Measurements from ENCODE around the gene TBC1D5. TPM values are rescaled to one million over a fixed set of nuclear protein-coding genes. Genes with fewer than 3 reads are reported as not detected.
"Not testable (repeated sequence)": the region's sequence is repeated elsewhere in the genome, so short reads cannot be mapped to it uniquely, and the experiment has no call there.

TBC1D5 gene
- total RNA-seq, 4 donors from 2014 or later: 51.9 to 66.8 (median 60.1) TPM

GRCh38 chr3:17507480-17507879 lies 235.0 kb downstream of the TBC1D5 start:
- TF ChIP-seq, protein P1, sequence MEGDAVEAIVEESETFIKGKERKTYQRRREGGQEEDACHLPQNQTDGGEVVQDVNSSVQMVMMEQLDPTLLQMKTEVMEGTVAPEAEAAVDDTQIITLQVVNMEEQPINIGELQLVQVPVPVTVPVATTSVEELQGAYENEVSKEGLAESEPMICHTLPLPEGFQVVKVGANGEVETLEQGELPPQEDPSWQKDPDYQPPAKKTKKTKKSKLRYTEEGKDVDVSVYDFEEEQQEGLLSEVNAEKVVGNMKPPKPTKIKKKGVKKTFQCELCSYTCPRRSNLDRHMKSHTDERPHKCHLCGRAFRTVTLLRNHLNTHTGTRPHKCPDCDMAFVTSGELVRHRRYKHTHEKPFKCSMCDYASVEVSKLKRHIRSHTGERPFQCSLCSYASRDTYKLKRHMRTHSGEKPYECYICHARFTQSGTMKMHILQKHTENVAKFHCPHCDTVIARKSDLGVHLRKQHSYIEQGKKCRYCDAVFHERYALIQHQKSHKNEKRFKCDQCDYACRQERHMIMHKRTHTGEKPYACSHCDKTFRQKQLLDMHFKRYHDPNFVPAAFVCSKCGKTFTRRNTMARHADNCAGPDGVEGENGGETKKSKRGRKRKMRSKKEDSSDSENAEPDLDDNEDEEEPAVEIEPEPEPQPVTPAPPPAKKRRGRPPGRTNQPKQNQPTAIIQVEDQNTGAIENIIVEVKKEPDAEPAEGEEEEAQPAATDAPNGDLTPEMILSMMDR (IDR thresholded peaks at IDR 0.05): no peak
- TF ChIP-seq POLR2A (IDR thresholded peaks at IDR 0.05): no peak
- intact Hi-C loops (cut with DNase I; ENCODE audit: low total_unique reads): no loop called here
- DNase-seq (ENCODE audit: low spot score in 2 of 2): no peak
- H3K4me3 ChIP-seq (ENCODE audit: low read depth, poor library complexity, severe bottlenecking): no peak overlapping the region

- TF ChIP-seq, protein P1 (IDR thresholded peaks at IDR 0.05): no peak
- no peak for TF ChIP-seq POLR2A (IDR thresholded peaks at IDR 0.05)
- no peak for DNase-seq (ENCODE audit: low spot score in 2 of 2)
- intact Hi-C loops (cut with DNase I; ENCODE audit: low total_unique reads): no loop called here
- no peak overlapping the region for H3K4me3 ChIP-seq (ENCODE audit: low read depth, poor library complexity, severe bottlenecking)
Measured at GRCh38 chr3:17505856-17506255, 236.6 kb downstream of the TBC1D5 start.

- 98 to 100% methylated on average over 2 of the region's 2 CpGs for WGBS, 2 donors
- H3K4me3 ChIP-seq (ENCODE audit: low read depth, poor library complexity, severe bottlenecking): no peak overlapping the region
- DNase-seq (ENCODE audit: low spot score in 2 of 2): no peak
- intact Hi-C loops (cut with DNase I; ENCODE audit: low total_unique reads): no loop called here
- TF ChIP-seq, protein P1 (IDR thresholded peaks at IDR 0.05): no peak
- no peak for TF ChIP-seq POLR2A (IDR thresholded peaks at IDR 0.05)
Measured at GRCh38 chr3:17501745-17502144, 240.7 kb downstream of the TBC1D5 start.

- TF ChIP-seq, protein P1 (IDR thresholded peaks at IDR 0.05): no peak
- DNase-seq (ENCODE audit: low spot score in 2 of 2): no peak
- WGBS, 2 donors: 82 to 83% methylated on average over 2 of the region's 2 CpGs
- no peak overlapping the region for H3K4me3 ChIP-seq (ENCODE audit: low read depth, poor library complexity, severe bottlenecking)
- intact Hi-C loops (cut with DNase I; ENCODE audit: low total_unique reads): no loop called here
Measured at GRCh38 chr3:17500618-17501017, 241.8 kb downstream of the TBC1D5 start.

- WGBS, 2 donors: 86 to 93% methylated on average over 11 of the region's 11 CpGs
- no peak for DNase-seq (ENCODE audit: low spot score in 2 of 2)
- intact Hi-C loops (cut with DNase I; ENCODE audit: low total_unique reads): no loop called here
- TF ChIP-seq POLR2A (IDR thresholded peaks at IDR 0.05): no peak
- TF ChIP-seq, protein P1 (IDR thresholded peaks at IDR 0.05): no peak
- H3K4me3 ChIP-seq (ENCODE audit: low read depth, poor library complexity, severe bottlenecking): no peak overlapping the region
Measured at GRCh38 chr3:17494117-17494809, 248.2 kb downstream of the TBC1D5 start.

GRCh38 chr3:17491601-17492000 lies 250.8 kb downstream of the TBC1D5 start:
- no peak for DNase-seq (ENCODE audit: low spot score in 2 of 2)
- intact Hi-C loops (cut with DNase I; ENCODE audit: low total_unique reads): no loop called here
- 48% methylated on average over 4 of the region's 4 CpGs for WGBS, 2 donors
- no peak for TF ChIP-seq POLR2A (IDR thresholded peaks at IDR 0.05)
- TF ChIP-seq, protein P1 (IDR thresholded peaks at IDR 0.05): no peak
- no peak overlapping the region for H3K4me3 ChIP-seq (ENCODE audit: low read depth, poor library complexity, severe bottlenecking)

DNA sequence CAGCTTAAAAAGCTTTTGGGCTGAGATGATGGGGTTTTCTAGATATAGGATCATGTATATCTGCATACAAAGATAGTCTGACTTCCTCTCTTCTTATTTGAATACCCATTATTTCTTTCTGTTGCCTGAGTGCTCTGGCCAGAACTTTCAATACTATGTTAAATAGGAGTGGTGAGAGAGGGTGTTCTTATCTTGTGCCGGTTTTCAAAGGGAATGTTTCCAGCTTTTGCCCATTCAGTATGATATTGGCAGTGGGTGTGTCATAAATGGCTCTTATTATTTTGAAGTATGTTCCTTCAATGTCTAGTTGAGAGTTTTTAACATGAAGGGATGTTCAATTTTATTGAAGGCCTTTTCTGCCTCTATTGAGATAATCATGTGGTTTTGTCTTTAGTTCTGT lies 251.2 kb downstream of the TBC1D5 start:
- H3K4me3 ChIP-seq (ENCODE audit: low read depth, poor library complexity, severe bottlenecking); intact Hi-C loops (cut with DNase I; ENCODE audit: low total_unique reads); DNase-seq (ENCODE audit: low spot score in 2 of 2): not testable (repeated sequence)
- WGBS, 2 donors: 77 to 81% methylated on average over 1 of the region's 1 CpG
